ENCODE data around the gene SCAMP4.
A peak's percentile ranks its signal among the peaks of the same experiment; 100 is the strongest.

Gene SCAMP4

DNA sequence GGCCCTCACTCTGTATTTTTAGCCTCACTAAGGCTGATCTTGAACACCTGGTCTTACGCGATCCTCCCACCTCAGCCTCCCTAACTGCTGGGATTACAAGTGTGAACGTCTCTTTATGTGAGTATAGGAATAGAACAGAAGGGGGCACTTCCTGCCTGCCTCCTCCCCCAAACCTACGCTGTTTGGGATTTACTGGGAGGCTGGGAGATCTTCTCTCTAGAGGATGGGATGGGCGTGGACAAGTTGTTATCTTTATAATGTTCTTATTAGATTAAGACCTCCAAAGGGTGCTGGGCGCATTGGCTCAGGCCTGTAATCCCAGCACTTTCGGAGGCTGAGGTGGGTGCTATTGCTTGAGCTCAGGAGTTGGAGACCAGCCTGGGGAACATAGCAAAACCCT is 32.9 kb downstream of the SCAMP4 start:
- DNase-seq (ENCODE audit: low read depth): no peak

DNA sequence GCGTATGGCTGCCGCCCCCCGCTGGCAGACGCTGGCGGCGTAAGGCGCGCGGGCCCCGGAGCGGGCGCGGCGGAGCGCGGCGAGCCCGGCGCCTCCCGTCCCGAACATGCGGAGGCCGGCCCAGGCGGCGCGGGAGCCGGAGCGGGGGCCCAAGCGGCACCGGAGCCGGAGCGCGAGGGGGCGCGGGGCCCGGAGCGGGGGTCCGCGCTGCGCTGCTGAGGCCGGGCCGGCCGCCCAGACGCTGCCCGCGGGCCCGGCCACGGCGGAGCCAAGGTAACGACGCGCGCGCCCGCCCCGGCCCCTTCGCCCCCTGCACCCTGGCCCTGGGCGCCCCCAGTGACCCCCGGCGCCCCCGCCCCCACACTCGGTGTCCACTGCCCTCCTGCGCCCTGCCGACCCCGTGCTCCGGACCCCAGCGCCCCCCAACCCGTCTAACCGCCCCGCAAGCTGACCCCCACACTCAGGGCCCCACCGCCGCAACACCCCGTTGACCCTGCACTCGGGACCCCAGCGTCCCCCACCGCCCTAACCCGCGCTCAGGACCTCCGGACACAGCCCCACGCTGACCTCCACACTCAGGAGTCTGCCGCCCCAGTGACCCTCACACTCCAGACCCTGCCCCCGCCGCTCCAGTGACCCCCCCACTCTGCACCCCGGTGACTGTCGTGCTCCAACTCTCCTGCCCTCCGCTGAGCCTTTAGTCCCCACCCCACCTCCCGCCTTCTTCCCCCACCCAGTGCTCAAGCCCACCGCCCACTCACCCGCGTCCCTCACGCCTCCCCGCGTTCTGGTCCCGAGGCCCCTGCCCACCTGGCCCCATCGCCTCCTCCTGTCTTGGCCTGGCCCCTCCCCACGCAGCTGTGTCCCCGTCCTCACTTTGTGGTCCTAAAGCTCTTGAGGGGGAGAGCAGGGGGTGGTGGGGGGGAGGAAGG is 36.2 kb downstream of the SCAMP4 start, which contains the start of gene CSNK1G2:
CSNK1G2 (plus strand) TSS at position 27 of the 932 bp plus-strand sequence. CDS start 28,601 bp downstream, outside the sequence.
- peak; percentile 26 for DNase-seq (ENCODE audit: low read depth)

DNA sequence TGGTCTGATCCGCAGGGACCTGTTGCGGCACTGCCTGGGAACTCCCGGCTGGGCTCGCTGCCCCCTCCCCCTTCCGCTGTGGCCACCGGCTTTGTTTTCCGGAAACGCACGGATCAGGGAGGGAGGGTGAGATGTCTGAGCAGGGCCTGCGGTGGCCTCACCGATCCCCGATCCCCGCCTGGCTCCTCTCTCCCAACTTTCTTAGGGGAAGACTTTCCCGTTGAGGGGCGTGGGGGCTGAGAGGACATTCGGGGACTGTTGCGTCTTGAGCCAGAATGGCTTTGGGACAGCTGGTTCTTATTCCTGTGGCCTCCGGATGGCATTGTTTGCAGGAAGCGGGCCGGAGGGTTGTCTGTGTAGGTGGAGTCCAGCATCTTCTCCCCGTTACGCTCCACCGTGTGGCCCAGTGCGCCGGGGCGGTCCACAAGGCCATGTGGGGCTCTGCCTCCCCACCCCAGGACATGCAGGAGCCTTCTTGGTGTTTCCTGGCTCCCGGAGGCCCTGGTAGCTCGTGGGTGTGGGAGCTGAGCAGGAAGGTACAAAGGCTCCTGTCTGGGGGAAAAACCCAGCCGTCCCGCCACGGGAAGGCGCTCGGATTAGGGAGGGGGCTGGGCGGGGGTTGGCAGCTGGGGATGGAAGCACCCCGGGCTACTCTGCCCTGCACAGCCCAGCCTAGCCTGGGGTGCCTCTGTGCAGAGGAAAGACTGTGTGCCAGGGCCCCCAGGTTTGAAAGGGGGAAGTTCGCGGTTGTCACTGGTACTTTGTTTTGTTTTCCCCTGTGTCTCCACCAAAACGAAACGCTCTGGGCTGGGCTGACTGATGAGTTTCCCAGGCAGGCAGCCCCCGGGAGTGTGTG is 37.1 kb downstream of the SCAMP4 start:
- peak; percentile 66 for DNase-seq (ENCODE audit: low read depth)

DNA sequence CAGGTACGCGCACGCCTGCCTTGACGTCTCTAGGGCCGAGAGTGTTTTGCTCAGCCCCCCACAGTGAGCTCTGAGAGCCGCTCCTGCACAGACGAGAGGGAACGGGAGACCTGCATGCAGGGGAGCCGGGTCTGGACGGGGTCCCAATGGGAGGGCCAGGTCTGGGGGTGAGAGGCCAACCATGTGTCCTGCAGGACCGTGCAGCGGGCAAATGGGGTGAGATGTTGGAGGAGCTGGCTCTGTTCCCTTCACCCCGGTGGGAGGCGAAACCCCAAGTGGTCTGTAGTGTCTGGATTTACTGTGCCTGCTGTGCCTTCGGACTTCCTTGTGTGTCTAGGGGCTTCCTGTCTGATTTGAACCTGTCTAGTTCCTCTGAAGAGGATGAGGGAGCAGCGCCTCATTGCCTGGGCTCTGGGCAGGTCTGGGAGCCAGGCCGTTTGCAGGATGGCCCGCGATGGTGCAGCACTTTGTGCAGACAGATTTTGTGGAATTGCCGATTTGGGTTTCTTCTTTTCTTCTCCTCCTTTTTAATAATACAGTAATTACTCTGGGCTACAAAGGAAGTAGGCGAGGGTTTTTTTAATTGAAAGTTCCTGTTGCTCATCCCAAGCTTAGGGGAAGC is 37.8 kb downstream of the SCAMP4 start:
- no peak for DNase-seq (ENCODE audit: low read depth)

DNA sequence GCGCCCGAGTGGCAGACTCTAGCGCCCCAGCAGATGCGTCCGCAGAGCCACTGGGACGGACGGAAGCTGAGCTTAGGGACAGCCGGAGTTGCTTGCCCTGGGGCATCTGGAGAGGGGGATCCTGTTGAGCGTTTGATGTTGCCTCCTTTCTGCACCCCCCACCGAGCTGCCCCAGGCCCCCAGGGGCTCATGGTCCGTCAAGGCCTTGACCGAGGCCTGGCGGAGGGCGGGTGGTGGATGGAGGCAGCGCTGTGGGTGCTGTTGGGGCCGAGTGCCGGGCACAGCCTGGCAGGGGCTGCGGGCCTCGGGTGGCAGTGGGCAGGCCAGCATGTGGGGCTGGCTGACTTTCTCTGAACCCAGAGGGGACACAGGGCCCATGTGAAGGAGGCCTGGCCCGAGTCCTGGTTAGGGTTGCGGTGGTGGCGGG is 38.5 kb downstream of the SCAMP4 start:
- DNase-seq (ENCODE audit: low read depth): no peak

DNA sequence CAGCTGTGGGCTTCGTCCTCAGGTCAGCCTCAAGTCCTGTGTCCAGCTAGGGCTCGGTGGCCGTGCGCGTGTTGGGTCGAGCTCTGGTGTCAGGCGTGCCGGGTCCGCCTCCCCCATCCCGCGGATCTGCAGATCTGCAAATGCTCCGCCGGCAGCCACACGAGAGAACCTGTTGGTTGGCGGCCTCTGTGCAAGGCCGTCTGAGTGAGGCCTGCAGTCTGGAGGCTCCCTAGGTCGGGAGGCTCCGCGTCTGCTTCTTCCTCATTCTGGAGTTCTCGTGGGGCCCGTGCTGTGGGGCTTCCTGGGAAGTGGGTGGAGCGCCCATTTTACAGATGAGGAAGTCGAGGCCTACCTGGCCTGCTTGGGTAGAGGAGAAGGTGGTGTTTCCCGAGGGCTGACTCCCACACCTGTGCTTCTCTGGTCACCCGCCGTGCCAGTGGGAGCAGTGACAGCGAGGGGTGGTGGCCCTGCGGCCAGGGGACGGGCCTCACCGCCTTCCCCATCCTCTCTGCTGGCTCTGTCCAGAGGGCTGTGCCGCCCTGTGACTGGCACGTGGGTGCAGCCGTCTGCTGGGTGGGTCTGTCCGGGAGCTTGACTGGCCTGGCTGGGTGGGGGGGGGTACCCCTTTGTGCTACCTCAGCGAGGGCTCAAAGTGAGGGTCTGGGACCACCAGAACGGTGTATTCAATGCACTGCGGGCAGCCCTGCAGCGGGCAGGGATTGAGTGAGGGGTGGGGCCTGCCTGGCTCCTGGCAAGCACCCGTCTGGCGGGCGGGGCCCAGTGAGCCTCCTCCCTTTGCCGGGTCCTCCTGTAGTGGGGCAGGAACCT is 39.1 kb downstream of the SCAMP4 start:
- DNase-seq (ENCODE audit: low read depth): no peak

DNA sequence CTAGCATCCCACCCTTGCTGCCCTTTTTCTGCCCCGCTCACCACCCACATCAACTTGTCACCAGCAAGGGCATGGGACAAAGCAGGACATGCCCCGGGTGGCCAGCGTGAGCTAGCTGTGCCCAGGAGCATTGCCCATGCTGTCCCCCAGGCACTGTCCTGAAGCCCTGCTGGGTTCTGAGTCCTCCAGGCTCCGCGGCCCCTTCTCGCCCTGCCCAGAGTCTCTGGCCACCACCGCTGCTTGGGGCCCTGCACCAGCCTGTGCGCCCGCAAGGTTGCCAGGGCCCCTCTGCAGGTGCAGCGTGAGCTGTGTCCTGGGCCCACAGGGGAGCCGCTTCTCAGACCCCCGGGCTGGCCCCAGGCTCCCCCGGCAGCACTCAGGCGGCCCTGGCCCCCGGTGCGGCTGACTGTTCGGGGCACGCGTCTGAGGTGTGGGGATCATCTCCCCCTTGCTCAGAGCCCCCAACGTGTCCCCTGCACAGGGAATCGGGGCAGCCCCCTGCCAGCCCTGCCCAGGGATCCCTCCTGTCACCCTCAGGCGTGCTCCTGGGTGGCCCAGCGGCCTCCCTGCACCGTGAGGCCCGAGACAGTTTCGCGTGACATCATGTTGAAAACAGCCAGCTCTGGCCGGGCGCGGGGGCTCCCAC is 39.8 kb downstream of the SCAMP4 start:
- DNase-seq (ENCODE audit: low read depth): no peak

DNA sequence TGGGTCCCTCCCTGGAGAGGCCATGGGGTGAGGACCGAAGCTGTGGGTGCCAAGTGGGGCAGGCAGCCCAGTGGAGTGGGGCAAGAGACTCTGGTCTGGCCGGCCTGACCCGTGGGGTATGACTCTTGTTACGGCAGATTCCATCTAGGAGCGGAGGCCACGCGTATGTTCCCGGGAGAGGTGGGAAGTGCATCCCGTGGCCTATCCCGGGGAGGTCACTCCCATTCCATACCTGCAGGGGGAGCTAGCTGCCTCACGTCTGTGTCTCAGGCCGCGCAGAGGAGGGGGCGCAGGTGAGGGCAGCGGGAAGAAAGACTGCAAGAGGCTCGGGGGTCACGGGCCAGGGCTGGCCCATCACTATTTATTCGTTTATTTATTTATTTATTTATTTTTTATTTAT is 40.7 kb downstream of the SCAMP4 start:
- DNase-seq (ENCODE audit: low read depth): no peak

DNA sequence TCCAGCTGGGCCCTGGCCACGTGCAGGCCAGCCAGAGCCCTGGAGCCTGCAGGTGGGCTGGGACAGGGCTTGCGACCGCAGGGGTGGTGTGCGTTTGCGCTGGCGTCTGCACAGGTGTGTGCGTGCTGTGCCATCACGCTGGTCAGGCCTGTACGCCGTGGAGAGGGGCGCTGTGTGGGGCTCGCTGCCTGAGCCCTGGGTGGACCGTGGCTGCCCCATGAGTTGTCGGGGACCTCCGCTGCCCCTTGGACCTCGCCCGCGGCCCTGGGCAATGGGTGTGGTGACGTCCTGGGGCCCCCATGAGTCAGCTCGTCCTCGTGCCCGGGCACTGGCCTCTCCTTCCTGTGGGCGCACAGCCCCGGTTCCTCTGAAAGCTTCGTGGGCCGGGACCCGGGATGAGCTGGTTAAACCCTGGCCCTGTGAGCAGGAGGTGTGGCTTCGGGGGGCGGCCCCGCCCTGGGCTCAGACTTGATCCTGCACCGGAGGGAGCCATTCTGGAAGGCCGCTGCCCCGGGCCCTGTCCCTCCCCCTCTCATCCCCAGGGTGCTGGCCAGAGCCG is 42.5 kb downstream of the SCAMP4 start:
- DNase-seq (ENCODE audit: low read depth): no peak

DNA sequence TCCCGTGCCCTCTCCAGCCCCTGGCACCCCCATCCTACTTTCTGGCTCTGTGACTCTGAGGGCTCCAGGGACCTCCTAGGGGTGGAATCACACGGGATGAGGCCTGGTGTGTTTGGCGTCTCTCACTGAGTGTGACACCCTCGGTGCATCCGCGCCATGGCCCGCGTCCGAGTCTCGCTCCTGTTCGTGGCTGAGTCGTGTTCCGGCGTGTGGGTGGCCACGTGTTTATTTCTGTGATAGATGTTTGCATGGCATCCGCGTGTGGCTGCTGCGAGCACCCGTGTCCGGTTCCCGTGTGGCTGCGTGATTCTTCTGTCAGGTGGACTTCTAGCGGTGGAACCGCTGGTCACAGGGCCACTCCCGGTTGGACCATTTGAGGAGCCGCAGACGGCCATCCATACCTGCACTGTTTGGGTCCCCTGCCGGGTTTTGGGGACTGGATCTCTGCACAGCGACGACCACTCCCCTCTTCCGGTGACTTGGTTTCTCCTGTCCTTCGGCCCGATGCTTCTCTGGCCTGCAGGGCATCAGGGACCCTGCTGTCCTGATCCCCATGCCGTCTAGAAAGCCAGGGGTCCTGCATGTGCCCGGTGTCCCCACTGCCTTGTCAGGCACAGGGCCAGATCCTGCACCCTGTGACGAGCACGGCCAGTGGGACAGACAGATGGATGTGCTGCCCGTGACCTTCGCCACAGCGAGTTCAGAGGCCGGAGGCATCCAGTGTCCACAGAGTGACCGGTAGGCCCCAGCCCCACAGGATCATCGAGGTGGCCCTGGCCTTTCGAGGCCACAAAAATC is 44.3 kb downstream of the SCAMP4 start:
- no peak for DNase-seq (ENCODE audit: low read depth)

DNA sequence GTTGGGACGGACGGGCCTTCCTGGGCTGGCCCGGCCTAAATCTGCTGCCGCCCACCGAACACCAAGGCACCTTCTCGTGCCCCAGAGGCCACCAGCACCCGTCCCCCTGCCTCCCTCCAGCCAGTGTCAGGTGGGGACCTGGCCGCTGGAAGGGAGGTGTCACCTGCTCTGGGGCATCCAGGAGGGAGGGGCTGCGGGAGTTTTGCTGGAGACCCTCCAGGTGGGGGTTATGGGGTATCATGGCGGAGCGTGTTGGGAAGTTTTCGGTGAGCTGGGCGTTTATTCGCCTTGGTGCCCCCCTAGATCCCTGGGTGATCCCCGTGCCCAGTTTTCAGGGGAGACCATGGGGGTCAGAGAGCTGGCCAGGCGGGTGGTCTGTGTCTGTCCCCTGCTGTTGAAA is 45.4 kb downstream of the SCAMP4 start:
- no peak for DNase-seq (ENCODE audit: low read depth)

DNA sequence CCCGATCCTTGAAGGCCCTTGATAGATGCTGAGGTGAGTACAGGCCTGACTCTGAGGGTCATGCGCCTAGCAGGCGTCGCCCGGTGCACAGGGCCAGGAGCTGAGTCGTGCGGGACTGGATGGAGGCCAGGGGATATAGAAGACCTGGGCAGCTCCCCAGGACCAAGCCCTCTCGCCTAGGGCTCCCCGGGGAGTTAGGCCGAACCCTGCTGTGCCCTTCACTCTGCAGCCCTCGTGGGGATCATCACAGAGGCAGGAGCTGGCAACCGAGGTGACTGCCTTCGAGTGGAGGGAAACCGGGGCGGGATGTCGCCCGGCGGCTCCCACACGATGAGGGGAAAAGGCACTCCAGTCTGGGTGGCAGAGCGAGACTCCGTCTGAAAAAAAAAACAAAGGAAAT is 47.4 kb downstream of the SCAMP4 start:
- no peak for DNase-seq (ENCODE audit: low read depth)

DNA sequence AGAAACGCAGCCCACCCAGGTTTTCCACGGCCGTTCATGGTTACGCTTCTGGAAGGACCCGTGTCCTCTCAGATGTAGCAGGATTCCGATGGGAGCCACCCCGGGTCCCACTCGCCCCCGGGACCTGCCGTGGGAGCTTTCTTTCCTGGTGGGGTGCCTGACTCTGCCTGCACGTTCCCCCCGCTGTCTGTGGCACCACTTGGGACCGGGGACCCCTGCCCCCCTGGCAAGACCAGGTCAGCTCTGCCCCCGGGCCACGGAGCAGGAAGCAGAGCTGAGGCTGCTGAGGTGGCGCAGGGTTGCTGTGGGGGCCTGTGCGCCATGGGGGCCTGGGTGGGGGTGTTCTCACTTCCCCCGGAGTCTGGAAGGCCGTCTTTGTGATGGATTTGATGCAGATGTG is 47.8 kb downstream of the SCAMP4 start:
- DNase-seq (ENCODE audit: low read depth): no peak

DNA sequence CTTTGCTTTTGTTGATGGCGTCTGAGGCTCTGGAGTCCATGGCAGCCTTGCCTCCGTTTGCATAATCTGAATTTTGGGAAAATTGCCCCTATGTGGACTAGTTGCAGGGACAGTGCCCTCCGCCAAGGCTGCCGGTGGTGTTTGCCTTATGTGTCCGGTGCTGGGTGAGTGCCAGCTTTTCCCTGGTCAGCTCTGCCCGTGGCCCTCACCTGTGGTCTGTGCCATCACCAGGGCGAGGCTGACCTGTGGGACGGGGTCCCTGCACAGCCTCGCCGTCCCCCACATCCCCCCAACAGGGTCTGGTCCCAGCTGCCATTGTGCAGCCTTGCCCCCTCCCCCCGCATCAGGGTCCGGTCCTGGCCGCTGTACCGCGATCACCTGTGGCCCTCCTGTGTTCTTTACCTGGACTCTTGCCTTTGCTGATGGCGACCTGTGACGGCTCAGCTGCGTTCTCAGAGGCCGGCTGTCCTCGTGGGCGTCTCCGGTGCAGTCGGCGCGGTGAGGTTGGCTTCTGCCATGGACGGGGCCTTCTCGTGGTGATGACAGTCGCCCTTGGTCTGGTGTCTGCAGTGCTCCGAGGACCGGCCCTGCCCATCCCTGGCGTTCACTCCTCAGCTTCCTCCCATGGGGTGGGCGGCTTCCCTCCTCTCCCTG is 48.4 kb downstream of the SCAMP4 start:
- no peak for DNase-seq (ENCODE audit: low read depth)

DNA sequence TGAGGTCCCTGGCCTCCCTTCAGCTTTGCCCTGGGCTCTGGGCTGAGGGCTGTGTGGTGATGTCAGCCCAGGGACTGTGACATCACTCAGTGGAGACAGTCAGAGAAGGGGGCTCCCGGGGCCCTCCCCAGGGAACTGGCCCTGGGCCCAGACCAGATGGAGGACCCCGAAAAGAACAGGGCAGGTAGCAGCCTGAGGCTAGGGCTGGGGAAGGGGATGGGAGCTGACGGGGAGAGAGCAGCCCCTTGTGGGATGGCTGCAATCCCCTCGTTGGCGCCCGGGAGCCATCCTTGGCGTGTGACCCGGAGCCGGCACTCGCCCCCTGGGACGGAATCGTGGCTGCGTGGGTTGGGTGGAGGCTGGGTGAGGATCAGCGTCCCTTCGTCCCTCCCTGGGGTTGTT is 49.3 kb downstream of the SCAMP4 start:
- no peak for DNase-seq (ENCODE audit: low read depth)

DNA sequence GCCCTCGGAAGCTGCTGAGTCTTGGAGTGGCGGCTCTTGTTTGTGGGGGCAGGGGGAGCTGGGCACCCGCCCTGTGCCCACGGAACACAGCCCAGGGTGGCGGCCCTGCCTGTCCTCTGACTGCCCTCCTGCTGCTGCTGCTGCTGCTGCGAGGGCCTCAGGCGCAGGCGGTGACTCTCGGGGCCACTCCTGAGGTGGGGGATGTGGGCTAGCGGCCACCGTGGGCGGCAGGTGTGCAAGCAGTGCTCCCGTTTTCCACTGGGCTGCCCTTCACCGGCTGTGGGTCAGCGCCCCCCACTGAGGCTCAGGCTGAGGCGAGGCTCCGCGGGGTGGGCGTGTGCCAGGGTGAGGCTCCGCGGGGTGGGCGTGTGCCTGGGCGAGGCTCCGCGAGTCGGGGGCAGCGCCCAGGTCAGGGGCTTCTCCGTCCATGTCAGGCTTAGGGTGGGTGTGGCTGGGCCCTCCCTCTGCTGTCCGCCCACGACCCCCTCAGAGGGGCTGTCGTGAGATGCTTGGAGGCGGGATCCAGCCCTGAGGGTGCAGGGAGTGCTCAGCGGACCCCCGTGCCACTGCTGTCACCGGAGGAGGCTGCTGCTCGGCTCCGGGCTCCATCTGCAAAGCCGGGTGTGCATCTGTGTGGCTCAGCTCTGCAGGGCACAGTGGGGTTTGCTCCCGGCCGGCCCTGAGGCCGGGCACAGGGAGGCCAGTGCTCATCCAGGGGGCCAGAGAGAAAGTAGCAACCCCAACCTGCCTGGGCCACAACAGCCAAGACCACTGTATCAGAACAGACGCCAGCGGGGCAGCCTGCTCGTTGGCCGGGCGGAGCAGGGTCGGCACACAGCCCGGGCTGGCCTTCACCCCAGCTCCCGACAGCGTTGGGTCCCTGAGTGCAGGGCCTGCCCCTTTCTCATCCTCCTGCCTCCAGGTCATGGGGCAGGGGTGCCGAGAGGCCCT is 50.2 kb downstream of the SCAMP4 start:
- no peak for DNase-seq (ENCODE audit: low read depth)

DNA sequence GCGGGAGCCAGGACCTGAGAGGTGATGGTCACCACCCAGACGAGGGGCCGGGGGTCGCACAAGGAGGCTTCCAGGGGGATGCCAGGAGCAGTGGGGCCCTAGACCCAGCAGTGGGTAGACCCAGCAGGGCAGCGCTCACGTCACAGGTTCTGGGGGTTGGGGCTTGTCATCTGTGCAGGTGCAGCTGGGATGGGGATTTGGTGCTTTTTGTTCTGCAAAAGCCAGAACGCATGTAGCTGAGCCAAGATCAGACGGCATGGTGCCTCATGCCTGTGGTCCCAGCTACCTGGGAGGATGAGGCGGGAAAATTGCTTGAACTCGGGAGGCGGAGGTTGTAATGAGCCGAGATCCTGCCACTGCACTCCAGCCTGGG is 50.9 kb downstream of the SCAMP4 start:
- DNase-seq (ENCODE audit: low read depth): no peak

DNA sequence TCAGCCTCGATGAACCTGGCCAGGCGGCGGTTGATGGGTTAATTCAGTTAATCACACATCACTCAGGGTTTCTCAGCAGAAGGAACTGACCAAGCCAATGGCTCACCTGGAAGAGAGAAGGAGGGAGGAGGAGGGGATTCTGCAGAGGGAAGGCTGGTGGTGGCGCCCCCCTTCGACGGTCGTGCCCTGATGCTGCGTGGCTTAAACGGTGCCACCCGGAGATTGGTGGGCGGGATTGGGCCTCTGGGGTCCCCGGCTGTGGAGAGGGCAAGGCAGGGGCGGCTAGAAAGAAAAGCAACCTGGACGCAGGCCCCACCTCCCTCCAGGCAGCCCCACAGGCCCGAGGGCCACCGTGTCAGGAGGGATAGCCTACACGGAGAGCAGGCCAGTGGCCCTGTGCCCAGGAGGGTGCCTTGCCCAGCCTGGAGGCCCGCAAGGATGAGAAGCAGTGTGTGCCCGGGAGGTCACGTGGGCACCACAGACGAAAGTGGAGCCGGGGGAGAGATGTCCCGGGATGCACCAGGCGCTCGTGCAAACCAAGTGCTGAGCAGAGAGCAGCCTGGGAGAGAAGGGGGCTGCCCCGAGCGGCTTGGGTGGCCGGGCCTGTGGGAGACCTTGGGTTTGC is 51.8 kb downstream of the SCAMP4 start:
- DNase-seq (ENCODE audit: low read depth): no peak
